IPS-20b (cell line): ENCODE results near the gene FAM124B.
"Not testable (repeated sequence)": the region's sequence is repeated elsewhere in the genome, so short reads cannot be mapped to it uniquely, and the experiment has no call there.

Source experiments
- H3K27ac ChIP-seq: one replicate; pipeline ENCODE4 v1.5.1; 2013; ENCODE audit warnings: low read length
- H3K27me3 ChIP-seq: 2 replicates; pipeline ENCODE4 v1.6.1; 2013; ENCODE audit warnings: mild to moderate bottlenecking, low read length, inconsistent platforms; ENCODE audit not compliant: insufficient read depth
- H3K36me3 ChIP-seq: 2 replicates; pipeline ENCODE4 v1.6.1; 2013; ENCODE audit warnings: low read depth, mild to moderate bottlenecking, inconsistent platforms, low read length, moderate library complexity; ENCODE audit not compliant: insufficient read depth
- H3K4me1 ChIP-seq: 2 replicates; pipeline ENCODE4 v1.6.1; 2013; ENCODE audit warnings: mild to moderate bottlenecking, control low read depth, inconsistent platforms, low read length, moderate library complexity; ENCODE audit not compliant: insufficient read depth
- H3K4me3 ChIP-seq: 2 replicates; pipeline ENCODE4 v1.5.1; 2013; ENCODE audit warnings: mild to moderate bottlenecking, low read length, inconsistent platforms
- H3K9ac ChIP-seq: 2 replicates; pipeline ENCODE4 v1.6.1; 2013; ENCODE audit warnings: low read depth, mild to moderate bottlenecking, inconsistent platforms, low read length, moderate library complexity
- H3K9me3 ChIP-seq: 2 replicates; pipeline ENCODE4 v1.6.1; 2013; ENCODE audit warnings: mild to moderate bottlenecking, low read depth, low read length, inconsistent platforms; ENCODE audit not compliant: insufficient read depth

FAM124B gene

DNA sequence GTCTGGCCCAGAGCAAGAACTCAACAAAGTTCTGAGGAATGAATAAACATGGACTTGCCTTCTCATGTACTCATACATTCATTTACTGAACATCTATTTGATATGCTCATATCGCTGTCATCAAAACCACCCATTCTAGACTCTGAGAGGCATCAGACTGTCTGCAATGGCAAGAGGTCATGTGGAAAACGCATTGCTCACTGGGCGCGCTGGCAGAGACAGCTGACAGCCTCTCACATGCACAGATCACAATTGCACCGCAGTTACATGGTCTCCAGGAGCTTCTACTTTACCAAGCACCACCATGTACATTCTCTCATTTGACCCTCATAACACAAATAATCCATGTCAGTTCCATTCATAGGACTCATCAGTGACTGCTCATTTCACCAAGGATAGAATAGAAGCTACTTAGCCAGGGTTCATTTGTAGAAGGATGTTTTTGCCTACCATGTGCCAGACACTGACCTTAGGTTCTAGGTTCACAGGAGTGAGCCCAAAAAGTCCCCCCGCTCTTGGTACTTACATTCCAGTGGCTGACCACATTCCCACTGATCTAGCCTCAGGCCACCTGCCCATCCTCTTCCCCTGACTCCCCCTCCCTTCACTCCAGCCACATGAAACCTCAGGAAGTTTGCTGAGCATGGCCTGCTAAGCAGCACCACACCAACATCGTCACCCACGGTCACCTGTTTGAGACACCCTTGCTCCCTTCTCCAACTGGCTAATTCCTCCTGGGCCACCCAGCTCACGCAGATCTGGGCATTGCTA, 6.1 kb downstream of the FAM124B start:
- Histone ChIP-seq H3K4me1 (no peaks in the 10 kb centered on the region), H3K27ac (no peak overlapping the region), H3K27me3 (no peaks in the 10 kb centered on the region), H3K4me3 (no peak overlapping the region), H3K9me3 (peaks cover 4% of the 10 kb centered on the region; the same call in 1 of the 2 replicates), H3K9ac (no peak overlapping the region), H3K36me3 (no peaks in the 10 kb centered on the region)

- H3K27me3 ChIP-seq, result no peaks in the 10 kb centered on the region
- H3K4me1 ChIP-seq, result no peaks in the 10 kb centered on the region
- no peak overlapping the region for H3K9ac ChIP-seq
- no peak overlapping the region for H3K27ac ChIP-seq
- H3K36me3 ChIP-seq, result no peaks in the 10 kb centered on the region
- H3K9me3 ChIP-seq, result peaks cover 4% of the 10 kb centered on the region; the same call in 1 of the 2 replicates
- H3K4me3 ChIP-seq, result no peak overlapping the region
Measured at GRCh38 chr2:224393157-224393872, 8.6 kb downstream of the FAM124B start.

DNA sequence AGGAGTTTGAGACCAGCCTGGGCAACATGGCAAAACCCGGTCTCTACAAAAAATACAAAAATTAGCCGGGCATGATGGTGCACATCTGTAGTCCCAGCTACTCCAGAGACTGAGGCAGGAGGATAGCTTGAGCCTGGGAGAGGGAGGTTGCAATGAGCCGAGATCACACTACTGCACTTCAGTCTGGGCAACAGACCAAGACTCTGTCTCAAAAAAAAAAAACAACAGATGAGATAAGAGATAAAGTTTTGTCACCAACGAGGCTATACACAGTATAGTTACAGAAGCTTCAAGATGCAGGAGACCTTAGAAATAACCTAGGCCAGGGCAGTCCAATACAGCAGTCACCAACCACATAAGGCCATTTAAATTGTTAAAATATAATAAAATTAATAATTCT, 9.4 kb downstream of the FAM124B start:
- no peak overlapping the region for H3K4me3 ChIP-seq
- no peak overlapping the region for H3K9ac ChIP-seq
- no peak overlapping the region for H3K27ac ChIP-seq
- H3K36me3 ChIP-seq, result no peaks in the 10 kb centered on the region
- H3K9me3 ChIP-seq, result peaks cover 4% of the 10 kb centered on the region; the same call in 1 of the 2 replicates
- H3K27me3 ChIP-seq, result no peaks in the 10 kb centered on the region
- H3K4me1 ChIP-seq, result no peaks in the 10 kb centered on the region

- Histone ChIP-seq H3K9me3 (no peaks in the 10 kb centered on the region), H3K36me3 (no peaks in the 10 kb centered on the region), H3K9ac (no peak overlapping the region), H3K27me3 (no peaks in the 10 kb centered on the region), H3K27ac (no peak overlapping the region), H3K4me3 (no peak overlapping the region), H3K4me1 (no peaks in the 10 kb centered on the region)
Measured at GRCh38 chr2:224389317-224389716, 12.6 kb downstream of the FAM124B start.

DNA sequence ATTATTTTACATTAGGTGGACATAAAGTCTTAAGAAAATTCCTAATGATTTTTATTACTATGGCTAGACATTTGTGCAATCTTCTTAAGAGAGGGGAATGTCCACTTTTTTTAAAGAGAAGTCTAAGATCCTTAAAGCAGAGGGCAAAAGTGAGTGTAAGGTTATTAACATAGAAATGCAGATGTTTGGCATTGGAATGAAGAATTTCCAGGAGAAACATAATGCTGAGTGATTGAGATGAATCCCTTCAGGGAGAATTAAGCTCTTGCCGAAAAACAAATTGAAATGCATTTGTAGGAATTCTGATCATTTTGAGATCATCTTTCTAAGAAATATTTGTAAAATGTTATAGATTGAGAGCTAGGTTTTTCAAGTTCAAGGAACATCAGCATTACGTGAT, 15.0 kb downstream of the FAM124B start:
- Histone ChIP-seq H3K9ac (no peak overlapping the region), H3K36me3 (no peaks in the 10 kb centered on the region), H3K4me3 (no peak overlapping the region), H3K9me3 (no peaks in the 10 kb centered on the region), H3K27ac (no peak overlapping the region), H3K4me1 (no peaks in the 10 kb centered on the region), H3K27me3 (no peaks in the 10 kb centered on the region)

DNA sequence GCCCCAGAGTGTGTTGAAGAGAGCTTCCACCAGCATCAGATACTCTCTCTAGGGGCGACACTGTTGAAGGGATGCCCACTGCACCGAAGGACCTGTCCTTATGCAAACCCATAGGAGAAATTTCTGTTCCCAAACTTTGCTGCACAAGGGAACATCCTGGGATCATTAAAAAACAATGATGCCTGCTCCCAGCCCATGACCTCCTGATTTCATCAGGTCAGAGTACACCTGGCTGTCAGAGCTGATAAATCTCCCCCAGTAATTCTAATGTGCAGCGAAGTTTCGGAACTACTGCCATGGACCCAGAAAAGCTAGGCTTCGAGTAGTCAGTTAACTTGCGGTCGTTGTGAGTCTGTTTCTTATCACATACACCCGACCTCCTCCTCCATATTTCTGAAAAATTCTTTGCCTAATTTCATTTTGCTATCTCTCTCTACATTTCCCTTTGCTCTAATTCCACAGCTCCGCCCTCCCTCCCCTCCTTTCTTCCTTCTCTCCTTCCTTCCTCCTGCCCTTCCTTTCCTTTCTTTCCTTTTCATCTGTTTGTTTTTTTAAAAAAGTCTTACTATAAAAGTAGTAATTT, 18.8 kb downstream of the FAM124B start:
- H3K27ac ChIP-seq, result no peak overlapping the region
- H3K4me1 ChIP-seq, result no peaks in the 10 kb centered on the region
- H3K27me3 ChIP-seq, result no peaks in the 10 kb centered on the region
- no peak overlapping the region for H3K4me3 ChIP-seq
- H3K9ac ChIP-seq, result no peak overlapping the region
- no peaks in the 10 kb centered on the region for H3K36me3 ChIP-seq
- H3K9me3 ChIP-seq, result no peaks in the 10 kb centered on the region

DNA sequence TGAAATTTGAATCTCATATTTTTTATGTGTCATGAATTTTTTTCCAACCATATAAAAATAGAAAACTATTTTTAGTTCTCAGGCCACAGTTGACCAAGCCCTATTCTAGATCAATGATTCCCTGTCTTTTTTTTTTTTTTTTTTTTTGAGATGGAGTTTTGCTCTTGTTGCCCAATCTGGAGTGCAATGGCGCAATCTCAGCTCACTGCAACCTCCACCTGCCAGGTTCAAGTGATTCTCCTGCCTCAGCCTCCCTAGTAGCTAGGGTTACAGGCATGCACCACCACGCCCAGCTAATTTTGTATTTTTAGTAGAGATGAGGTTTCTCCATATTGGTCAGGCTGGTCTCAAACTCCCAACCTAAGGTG, 19.6 kb downstream of the FAM124B start:
- H3K9me3 ChIP-seq, H3K36me3 ChIP-seq, H3K4me3 ChIP-seq, H3K27ac ChIP-seq, H3K27me3 ChIP-seq, H3K9ac ChIP-seq, H3K4me1 ChIP-seq: not testable (repeated sequence)

DNA sequence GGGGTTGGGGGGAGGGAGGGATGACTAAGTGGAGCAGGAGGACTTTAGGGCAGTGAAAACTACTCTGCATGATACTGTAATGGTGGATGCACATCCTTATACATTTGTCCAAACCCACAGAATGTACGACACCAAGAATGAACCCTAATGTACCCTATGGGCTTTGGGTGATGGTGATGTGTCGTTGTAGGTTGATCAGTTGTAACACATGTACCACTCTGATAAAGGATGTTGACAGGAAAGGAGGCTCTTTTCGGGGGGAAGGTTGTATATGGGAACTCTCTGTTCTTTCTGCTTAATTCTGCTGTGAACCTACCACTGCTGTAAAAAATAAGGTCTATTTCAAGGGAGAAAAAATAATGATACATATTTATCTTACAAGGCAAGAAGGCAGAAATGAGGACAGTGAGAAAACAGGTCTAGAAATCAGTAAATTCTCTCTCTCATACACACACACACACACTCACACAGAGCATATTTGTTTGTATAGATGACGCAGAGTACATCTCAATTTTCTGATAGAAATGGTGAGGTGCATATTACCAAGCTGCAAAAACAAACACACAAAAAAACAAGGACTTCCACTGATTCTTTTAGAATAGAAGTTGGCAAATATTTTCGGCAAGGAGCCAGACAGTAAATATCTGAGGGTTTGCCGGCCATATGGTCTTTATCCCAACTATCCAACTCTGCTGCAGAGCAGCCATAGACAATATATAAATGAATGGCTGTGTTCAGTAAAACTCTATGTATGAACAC, 20.2 kb downstream of the FAM124B start:
- H3K9me3 ChIP-seq, result no peaks in the 10 kb centered on the region
- no peak overlapping the region for H3K9ac ChIP-seq
- no peak overlapping the region for H3K4me3 ChIP-seq
- no peaks in the 10 kb centered on the region for H3K4me1 ChIP-seq
- H3K27me3 ChIP-seq, result no peaks in the 10 kb centered on the region
- H3K36me3 ChIP-seq, result no peaks in the 10 kb centered on the region
- H3K27ac ChIP-seq, result no peak overlapping the region

DNA sequence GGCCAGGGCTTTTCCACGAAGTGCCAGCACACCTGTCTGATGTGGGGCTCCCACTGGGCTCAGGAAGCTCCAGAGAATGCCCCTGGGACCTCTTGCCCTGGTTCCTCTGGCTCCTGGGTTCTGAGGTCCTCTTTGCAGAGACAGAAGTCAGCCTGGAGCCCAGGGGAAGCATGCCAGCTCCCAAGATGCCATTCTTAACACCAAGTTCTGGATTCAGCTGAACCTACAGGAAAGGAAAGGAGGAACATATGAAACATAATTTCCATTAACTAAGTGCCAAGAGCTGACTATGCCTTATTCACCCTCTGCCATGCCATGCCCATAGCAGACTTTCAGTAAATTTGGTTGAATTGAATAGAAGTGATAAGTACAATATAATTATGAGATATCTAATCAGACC, 21.9 kb downstream of the FAM124B start:
- H3K9me3 ChIP-seq, result no peaks in the 10 kb centered on the region

DNA sequence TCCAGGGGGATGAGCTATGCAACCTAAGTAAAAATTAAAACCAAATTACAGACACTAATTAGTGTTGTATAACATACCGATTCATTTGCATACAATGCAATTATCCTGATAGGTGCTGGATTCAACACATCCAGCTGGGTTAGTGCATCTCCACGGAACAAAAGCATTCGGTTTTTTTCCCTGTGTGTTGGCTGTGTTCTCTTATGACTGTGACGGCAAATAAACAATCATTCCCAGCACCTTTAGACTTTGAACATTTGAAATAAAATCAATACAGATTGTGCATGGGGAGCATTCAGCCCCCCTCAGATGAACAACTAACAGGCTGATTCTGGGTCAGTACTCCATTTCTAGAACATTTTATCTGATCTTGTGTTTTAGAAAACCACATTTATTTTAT, 22.7 kb downstream of the FAM124B start:
- Histone ChIP-seq H3K4me1 (no peaks in the 10 kb centered on the region), H3K4me3 (no peak overlapping the region), H3K9ac (no peak overlapping the region), H3K9me3 (no peaks in the 10 kb centered on the region), H3K27ac (no peak overlapping the region), H3K27me3 (no peaks in the 10 kb centered on the region), H3K36me3 (no peaks in the 10 kb centered on the region)

More for the DNA sequence above, 21.9 kb downstream of the FAM124B start:
- no peaks in the 10 kb centered on the region for H3K36me3 ChIP-seq
- H3K9ac ChIP-seq, result no peak overlapping the region
- H3K4me1 ChIP-seq, result no peaks in the 10 kb centered on the region
- H3K27me3 ChIP-seq, result no peaks in the 10 kb centered on the region
- no peak overlapping the region for H3K27ac ChIP-seq
- H3K4me3 ChIP-seq, result no peak overlapping the region

DNA sequence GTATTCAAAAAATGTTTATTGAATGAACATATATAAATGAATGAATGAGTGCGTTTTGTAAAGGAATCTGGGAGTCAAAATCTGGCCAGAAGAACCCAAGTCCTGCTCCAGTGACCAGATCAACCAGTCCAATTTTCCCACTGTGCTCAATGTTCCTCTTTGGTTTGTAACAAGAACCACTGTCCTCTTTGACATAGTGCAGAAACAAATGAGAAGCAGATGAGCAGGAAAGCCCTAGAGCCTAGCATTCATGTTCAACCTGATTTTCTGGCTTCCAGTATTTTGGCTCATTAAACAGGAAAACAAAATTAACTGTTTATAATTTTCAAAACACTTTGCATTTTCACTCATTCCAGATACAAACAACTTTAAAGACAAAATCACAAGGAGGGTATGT, 23.2 kb downstream of the FAM124B start:
- H3K4me3 ChIP-seq, result no peak overlapping the region

More for the DNA sequence above, 23.2 kb downstream of the FAM124B start:
- Histone ChIP-seq H3K36me3 (no peaks in the 10 kb centered on the region), H3K4me1 (no peaks in the 10 kb centered on the region), H3K27me3 (no peaks in the 10 kb centered on the region), H3K9ac (no peak overlapping the region), H3K27ac (no peak overlapping the region), H3K9me3 (no peaks in the 10 kb centered on the region)
